SK-N-MC (cell line): Measurements from ENCODE around the gene PCSK2.

Experiments
- DNase-seq: peaks from one replicate; pipeline ENCODE4 v3.0.0-alpha.2; 2011; ENCODE audit warnings: low read depth, low spot score
- H3K27ac ChIP-seq: fragments of 200-600 bp; sonication (generic); 2 replicates; pipeline ENCODE4 v1.5.1; 2016; ENCODE audit warnings: mixed run types
- H3K36me3 ChIP-seq: fragments of 200-600 bp; sonication (generic); 2 replicates; pipeline ENCODE4 v1.6.1; 2017; ENCODE audit warnings: antibody characterized with exemption, low read length, mixed read lengths; ENCODE audit not compliant: insufficient read depth
- H3K4me3 ChIP-seq: fragments of 200-600 bp; sonication (generic); 2 replicates; pipeline ENCODE4 v1.5.1; 2016
- H3K9ac ChIP-seq: fragments of 200-600 bp; sonication (generic); 2 replicates; pipeline ENCODE4 v1.8.0; 2017; ENCODE audit warnings: mixed run types, mixed read lengths; ENCODE audit not compliant: insufficient read length
- H3K9me3 ChIP-seq: fragments of 200-600 bp; sonication (generic); 2 replicates; pipeline ENCODE4 v1.6.1; 2017; ENCODE audit warnings: low read depth, mild to moderate bottlenecking, antibody characterized with exemption, low read length, moderate library complexity, mixed read lengths
- EZH2 ChIP-seq: fragments of 200-600 bp; sonication (generic); IDR thresholded peaks from one replicate; pipeline ENCODE4 v1.6.1; 2017; ENCODE audit warnings: antibody characterized with exemption
- FOXP2 ChIP-seq: optimal IDR thresholded peaks from 2 replicates; pipeline ENCODE3; 2011; ENCODE audit warnings: mild to moderate bottlenecking, moderate library complexity; ENCODE audit not compliant: insufficient read depth; ENCODE audit errors: extremely low read length, control extremely low read depth
- POLR2AphosphoS5 ChIP-seq: IDR thresholded peaks from 2 replicates; pipeline ENCODE4 v1.6.1; 2012; ENCODE audit warnings: mild to moderate bottlenecking, low read depth, low read length, borderline replicate concordance

The PCSK2 gene

DNA sequence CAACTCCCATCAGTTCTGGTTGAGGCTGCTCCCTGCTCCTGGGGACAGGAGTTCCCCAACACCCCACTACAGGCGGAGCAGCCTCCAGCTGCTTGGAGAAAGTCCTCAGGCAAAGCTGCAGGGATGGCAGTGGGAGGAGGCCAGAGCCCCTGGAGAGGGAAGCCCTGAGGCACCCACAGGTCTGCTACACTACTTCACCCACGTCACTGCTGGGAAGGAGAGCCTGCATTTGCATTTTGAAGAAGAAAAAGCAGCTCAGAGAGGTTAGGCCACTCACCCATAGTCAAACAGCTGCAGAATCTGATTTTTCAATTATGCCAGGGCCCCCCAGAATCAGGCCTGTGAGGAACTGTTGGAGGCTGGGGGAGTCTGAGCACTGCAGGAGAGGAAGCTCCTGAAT lies 287.1 kb downstream of the PCSK2 start:
- DNase-seq: no peak
- Histone ChIP-seq H3K36me3 (no peaks in the 10 kb centered on the region), H3K4me3 (no peak overlapping the region), H3K27ac (no peak overlapping the region), H3K9me3 (no peaks in the 10 kb centered on the region), H3K9ac (no peak overlapping the region)
- no peak for TF ChIP-seq FOXP2
- TF ChIP-seq POLR2AphosphoS5: no peak
- TF ChIP-seq EZH2: no peak

DNA sequence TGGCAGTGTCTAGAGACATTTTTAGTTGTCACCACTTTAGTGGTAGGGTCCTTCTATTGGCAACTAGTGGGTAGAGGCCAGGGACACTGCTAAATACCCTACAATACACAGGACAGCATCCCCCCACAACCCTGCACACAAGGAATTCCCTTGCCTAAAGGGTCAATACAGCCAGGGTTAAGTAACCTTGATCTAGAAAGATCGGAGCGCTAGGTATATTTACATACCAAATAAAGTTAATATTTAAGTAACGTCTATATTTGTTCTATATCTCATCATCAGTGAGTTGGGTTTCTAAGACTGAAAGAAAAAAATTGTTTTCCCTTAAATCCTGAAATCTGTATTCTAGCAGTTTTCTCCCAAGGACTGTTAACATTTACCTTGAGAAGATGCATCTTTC lies 288.2 kb downstream of the PCSK2 start:
- Histone ChIP-seq H3K27ac (no peak overlapping the region), H3K9ac (no peak overlapping the region), H3K4me3 (no peak overlapping the region), H3K36me3 (no peaks in the 10 kb centered on the region), H3K9me3 (no peaks in the 10 kb centered on the region)
- no peak for DNase-seq
- TF ChIP-seq FOXP2: no peak
- no peak for TF ChIP-seq EZH2
- TF ChIP-seq POLR2AphosphoS5: no peak

DNA sequence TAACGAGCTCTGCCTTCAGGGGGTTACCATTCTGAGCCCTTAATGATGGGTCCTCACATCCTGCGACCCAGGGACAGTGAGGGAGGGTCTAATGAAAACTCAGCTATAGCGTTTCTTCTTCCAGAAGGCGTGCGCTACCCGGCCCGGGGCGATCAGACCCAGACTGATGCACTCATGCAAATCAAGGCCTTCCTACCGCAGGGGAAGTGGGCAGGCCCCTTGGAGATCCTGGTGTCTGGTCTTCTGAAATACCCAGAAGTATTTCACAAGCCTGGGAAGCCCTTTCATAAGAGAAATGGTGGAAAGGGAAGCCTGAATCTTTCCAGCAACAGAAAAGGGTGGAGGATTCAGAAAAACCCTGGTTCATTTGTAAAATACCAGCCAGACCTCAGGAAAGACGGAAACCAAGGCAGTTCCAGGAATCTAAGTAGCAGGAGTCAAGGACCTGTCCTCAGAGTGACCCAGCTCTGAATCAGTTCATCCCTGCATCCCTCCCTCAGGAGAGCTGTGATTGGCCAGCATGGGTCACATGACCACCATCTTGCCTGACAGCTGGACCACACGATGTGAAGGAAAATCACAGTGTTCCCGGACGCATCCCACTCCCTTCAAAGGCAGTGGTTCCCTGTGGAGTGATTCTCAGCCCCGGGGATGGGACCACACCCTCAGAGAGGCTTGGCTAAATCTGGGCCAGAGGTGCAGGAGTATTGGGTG lies 291.7 kb downstream of the PCSK2 start:
- Histone ChIP-seq H3K36me3 (no peaks in the 10 kb centered on the region), H3K27ac (no peak overlapping the region), H3K4me3 (no peak overlapping the region), H3K9me3 (no peaks in the 10 kb centered on the region), H3K9ac (no peak overlapping the region)
- TF ChIP-seq FOXP2 (no peak), POLR2AphosphoS5 (no peak), EZH2 (no peak)
- DNase-seq: no peak

DNA sequence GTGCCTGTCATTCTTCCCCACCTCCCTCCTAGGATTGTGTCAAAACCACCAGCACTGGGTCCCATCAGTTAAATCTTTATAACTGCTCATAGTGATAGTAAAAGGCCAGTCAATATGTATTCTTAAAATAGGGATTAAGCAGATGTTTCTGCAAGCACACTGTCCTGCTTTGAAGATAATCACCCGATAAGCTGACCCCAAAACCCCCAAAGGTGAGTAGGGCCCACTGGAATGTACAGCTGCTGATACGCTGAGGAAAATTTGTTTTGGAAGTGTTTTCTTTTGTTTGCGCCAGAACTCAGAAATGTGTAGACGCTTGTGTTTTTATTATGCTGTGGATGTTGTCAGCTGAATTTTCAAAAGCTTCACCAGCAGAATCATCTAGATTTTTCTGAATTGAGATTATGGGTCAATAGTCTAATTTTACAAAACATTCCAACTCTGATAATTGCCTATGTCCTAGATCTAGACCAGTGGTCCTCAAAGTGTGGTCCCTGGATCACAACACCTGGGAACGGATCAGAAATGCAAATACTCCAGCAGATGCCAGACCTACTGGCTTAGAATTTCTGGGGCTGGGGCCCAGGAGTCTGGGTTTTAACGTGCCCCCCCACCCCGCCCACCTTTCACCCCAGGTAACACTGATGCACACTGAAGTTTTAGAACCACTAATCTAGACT lies 292.9 kb downstream of the PCSK2 start:
- no peaks in the 10 kb centered on the region for H3K36me3 ChIP-seq
- peak overlapping the region; percentile 97 for H3K27ac ChIP-seq
- DNase-seq: no peak
- H3K9me3 ChIP-seq: no peaks in the 10 kb centered on the region
- H3K9ac ChIP-seq: no peak overlapping the region
- no peak overlapping the region; the same call in 1 of the 2 replicates for H3K4me3 ChIP-seq
- TF ChIP-seq EZH2: no peak
- TF ChIP-seq POLR2AphosphoS5: no peak
- no peak for TF ChIP-seq FOXP2

DNA sequence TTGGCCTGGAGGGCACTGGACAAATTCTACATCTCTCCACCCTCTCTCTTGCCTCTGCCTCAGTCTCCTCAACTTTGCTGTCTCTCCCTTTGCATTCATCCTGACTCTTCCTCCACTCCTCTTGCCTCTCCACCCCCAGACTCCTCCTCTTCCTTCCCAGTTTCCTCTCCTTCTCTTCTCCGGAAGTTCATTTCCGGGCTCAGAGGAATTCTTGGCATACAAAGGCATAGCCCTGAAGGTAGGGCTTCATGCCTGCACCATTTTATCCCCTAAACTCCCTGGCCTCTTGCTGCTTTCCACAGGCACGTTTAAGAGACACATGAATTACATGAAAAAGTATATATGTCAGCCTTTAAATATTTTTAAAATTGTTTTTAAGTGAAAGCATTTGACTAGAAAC lies 293.7 kb downstream of the PCSK2 start:
- no peaks in the 10 kb centered on the region for H3K36me3 ChIP-seq
- DNase-seq: peak; percentile 96
- peak overlapping the region; percentile 38 for H3K9ac ChIP-seq
- no peaks in the 10 kb centered on the region for H3K9me3 ChIP-seq
- peak overlapping the region; percentile 61 for H3K4me3 ChIP-seq
- H3K27ac ChIP-seq: peak overlapping the region; percentile 97
- TF ChIP-seq EZH2 (no peak), FOXP2 (peak; percentile 31), POLR2AphosphoS5 (peak; percentile 61)

DNA sequence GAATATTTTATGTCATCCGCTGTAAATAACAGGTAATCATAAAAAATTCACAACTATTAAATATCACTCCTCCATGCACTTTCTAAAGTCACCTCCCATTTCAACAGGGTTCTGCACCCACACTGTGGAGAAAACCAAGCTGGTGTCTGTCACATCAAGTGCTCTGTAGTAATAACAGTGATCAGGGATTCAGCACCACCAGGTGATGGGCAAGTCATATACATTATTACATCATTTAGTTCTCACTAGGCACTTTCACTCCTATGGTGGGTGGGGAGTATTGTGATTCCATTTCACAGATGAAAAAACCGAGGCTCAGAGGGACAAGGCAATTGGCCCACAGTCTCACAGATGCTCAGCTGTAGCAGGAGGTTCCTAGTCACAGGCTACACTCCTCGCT lies 295.7 kb downstream of the PCSK2 start:
- Histone ChIP-seq H3K9ac (no peak overlapping the region), H3K9me3 (no peaks in the 10 kb centered on the region), H3K4me3 (no peak overlapping the region), H3K27ac (no peak overlapping the region), H3K36me3 (no peaks in the 10 kb centered on the region)
- TF ChIP-seq FOXP2 (no peak), EZH2 (no peak), POLR2AphosphoS5 (no peak)
- DNase-seq: no peak

DNA sequence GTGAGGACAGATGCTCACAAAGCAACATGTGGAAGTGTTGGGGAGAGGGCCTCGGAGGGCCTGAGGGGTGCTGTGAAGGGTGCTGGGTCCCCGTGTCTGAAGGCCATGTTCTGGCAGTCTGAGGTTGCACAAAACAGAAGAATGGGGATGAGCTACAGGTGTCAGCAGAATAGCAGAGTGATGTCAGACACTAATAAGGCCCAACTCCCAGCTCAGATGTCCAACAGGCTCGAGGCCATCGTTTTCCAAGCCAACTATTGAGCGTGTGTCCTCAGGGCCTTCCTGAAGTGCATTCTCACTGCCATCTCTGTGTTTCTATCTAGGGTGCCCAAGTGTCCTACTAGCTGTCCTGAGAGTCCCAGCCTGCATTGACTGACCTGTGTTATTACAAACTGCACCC lies 296.5 kb downstream of the PCSK2 start:
- no peak overlapping the region for H3K9ac ChIP-seq
- no peaks in the 10 kb centered on the region for H3K9me3 ChIP-seq
- no peak overlapping the region for H3K27ac ChIP-seq
- no peak overlapping the region for H3K4me3 ChIP-seq
- TF ChIP-seq EZH2: no peak
- TF ChIP-seq POLR2AphosphoS5: no peak
- TF ChIP-seq FOXP2: no peak
- DNase-seq: no peak
- H3K36me3 ChIP-seq: no peaks in the 10 kb centered on the region

DNA sequence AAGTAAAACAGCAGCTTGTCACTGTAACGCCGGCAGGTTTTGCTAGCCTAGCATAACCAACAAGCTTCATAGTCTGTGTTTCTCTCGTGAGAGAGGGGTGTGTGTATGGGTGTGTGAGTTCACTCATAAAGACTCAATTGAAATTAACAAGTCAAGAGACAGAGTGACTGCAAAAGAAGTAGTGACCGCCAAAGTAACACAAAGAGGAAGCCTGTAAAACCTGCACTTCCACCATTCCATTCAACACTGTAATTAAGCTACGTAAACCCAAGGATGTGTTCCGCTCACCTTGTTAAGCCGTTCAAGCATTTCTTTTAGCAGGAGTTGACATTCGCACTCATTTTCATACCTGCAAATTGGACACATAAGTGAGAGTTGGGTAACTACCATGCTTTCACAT lies 297.7 kb downstream of the PCSK2 start:
- no peak overlapping the region for H3K9ac ChIP-seq
- H3K36me3 ChIP-seq: no peaks in the 10 kb centered on the region
- no peaks in the 10 kb centered on the region for H3K9me3 ChIP-seq
- no peak overlapping the region for H3K27ac ChIP-seq
- TF ChIP-seq EZH2: no peak
- TF ChIP-seq POLR2AphosphoS5: no peak
- no peak for TF ChIP-seq FOXP2
- H3K4me3 ChIP-seq: no peak overlapping the region
- DNase-seq: no peak

DNA sequence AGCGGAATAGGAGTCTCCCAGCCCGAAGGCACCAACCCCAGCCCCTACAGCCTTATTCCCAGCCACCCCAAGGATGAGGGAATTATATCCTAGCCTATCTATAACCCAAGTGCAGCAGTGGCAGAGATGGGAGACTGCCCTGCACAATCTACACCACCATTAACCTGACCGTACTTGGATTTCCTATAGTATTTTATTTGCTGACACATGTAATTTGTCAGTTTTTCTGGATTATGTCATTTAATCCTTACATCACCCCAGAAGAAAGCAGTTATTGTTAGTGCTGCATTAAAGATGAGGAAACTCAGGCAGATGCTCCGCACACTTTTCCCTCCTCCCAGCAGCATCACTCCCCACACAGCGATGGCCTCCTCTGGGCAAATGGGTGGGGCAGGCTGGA lies 298.3 kb downstream of the PCSK2 start:
- no peaks in the 10 kb centered on the region for H3K9me3 ChIP-seq
- TF ChIP-seq EZH2 (no peak), POLR2AphosphoS5 (no peak), FOXP2 (no peak)
- no peak overlapping the region for H3K9ac ChIP-seq
- DNase-seq: no peak
- H3K4me3 ChIP-seq: no peak overlapping the region
- H3K36me3 ChIP-seq: no peaks in the 10 kb centered on the region
- H3K27ac ChIP-seq: no peak overlapping the region
